GM19452 (cell line): ENCODE data around the gene RNF222.

ENCODE experiments used
- ATAC-seq: cut with Tn5 transposase; IDR thresholded peaks from one replicate; pipeline ENCODE4 v1.9.1; 2021; ENCODE audit not compliant: unreplicated experiment

RNF222 gene, protein sequence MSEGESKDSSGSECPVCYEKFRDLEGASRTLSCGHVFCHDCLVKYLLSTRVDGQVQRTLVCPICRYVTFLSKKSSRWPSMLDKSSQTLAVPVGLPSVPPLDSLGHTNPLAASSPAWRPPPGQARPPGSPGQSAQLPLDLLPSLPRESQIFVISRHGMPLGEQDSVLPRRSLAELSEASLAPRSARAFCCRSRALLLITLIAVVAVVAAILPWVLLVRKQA

DNA sequence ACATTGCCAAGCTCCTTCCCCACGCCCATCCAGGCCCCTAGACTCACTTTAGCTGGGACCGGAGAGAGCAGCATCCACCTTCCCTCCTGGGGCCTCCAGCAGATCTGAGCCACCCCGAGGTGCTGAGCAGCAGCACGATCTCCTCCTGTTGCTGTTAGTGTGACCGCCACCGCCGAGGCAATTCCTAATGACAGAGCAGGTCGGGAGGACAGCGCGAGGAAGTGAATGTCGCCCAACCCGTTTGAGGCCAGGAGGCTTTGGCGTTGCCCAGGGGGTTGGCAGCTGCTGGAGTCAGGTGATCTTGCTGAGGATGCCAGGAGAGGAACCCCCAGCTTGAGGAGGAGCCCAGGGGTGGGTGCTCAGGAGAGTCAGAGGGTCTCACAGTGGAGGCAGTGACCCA is at the start of gene RNF222:
RNF222 (minus strand) TSS at position 192 of the 400 bp plus-strand sequence. CDS start 4,366 bp downstream, outside the sequence.
- ATAC-seq: no peak

DNA sequence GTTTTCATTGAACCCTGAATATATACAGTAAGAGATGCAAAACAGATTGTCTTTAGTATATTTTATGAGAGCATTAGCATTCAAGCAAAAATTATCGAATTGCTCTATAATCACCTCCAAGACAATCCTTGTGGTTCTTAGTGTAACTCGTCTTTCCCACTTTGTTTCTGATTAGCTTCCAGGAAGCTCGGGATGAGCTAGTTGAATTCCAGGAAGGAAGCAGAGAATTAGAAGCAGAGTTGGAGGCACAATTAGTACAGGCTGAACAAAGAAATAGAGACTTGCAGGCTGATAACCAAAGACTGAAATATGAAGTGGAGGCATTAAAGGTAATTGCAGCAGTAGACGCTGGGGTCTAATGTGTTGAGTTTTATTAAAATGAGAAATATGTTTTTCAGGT is 47.9 kb upstream of the RNF222 start:
- no peak for ATAC-seq

DNA sequence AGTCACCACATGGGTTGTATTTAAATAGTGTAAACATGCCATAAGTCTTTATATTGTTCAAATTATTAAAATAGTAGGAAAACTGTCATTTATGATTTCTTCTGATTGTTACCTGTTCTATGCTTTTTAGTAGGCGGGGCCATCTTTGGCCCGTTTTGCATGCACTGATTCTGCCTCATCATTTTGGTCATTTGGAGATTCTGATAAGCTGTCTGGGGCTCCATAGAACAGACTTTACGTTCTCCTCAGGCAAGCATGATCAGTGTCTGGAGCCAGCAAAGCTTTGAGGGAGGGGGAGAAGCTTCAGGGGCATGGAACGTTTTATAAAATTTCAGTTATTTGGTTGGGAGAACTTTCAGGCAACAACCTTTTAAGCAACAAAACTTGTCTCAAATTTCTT is 46.9 kb upstream of the RNF222 start:
- no peak for ATAC-seq

DNA sequence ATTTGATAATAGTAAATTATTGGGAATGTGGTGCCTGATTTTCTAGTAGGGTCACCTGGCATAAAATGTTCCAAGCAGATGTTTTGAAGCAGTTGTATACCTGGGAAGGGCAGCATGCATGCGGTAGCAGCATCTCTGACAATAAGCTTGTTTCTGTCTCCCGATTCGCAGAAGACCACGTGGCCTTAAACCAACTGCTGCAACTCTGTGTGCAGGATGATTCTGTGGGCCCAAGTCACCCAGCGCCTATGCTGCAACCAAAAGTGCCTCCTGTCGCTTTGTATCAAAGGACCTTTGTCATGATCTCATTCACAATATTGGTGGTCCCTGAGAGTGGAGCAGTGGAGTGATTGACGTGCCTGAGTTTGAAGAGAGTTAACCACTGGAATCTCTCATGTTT is 46.1 kb upstream of the RNF222 start:
- ATAC-seq: no peak

DNA sequence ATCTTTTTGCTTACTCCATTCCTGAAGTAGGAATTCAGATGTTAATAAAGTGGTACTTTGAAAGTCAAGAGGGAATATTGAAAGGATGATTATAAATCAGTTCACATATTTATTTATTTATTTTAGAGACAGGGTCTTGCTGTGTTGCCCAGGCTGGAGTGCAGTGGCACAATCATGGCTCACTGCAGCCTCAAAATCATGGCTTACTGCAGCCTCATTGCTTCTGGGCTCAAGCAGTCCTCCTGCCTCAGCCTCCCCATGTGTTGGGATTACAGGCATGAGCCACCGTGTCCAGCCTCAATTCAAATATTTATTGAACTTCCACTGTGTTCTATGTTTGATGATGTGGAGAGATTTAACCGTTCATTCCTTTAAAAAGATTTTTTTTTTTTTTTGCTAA is 44.7 kb upstream of the RNF222 start:
- ATAC-seq: no peak

DNA sequence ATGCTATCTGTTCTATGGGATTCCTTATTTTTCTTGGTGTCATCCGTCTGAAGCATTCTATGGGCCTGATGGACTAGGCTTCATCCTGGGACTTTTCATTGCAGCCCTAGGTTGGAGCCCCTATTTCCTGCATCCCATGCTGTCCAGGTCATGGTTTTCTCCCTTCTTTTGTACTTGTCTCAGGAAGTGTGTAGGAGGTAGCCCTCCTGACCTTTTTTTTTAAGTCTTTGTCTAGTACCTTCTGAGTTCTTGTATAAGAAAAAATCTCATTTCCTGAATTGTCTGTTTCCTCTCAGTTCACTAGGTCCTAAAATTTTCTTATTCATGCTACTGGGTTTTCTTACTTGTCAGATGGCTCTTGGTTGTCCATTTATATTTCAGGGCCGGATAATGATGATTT is 44.1 kb upstream of the RNF222 start:
- ATAC-seq: no peak

DNA sequence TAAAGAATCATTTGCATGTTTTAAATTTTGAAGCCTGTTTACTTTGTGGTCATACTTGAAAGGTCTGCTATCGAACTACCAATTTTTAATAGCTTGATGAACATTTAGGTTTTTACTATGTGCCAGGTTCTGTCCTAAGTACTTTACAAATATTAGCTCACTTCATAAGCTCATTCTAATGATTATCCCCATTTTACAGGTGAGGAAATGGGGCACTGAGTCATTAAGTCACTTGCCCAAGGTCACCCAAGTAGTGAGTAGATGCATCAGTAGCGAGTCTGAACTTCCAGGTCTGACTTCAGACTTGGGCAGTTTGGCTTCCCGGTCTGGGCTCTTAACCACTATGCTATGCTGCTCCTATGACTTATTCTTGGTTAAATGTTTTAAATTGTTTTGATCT is 42.1 kb upstream of the RNF222 start:
- no peak for ATAC-seq

DNA sequence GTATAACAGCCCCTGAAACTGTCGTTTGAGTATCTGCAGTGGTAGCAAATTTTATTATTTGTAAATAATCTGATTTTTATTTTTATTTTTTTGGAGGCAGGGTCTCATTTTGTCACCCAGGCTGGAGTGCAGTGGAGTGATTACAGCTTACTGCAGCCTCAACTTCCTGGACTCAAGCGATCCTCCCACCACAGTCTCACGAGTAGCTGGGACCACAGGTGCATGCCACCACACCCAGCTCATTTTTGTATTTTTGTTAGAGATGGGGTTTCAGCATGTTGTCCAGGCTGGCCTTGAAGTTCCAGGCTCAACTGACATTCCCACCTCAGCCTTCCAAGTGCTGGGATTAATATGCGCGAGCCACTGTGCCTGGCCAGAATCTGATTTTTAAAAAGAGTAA is 40.8 kb upstream of the RNF222 start:
- no peak for ATAC-seq

DNA sequence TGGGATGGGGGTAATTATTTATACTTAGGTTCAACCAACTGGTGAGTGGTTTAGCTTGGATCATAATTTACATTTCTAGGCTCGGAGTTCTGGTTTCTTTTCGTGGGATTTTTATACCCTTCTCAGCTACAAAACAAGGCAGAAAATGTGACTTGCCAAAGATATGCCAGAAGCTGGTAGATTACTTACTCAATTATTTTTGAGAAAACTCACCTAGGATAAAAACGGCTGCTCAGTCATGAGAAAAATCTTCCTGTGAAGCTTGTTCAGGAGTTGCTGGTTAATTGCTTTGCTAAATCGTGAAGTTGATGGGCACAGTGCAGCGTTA is 39.2 kb upstream of the RNF222 start:
- ATAC-seq: no peak

DNA sequence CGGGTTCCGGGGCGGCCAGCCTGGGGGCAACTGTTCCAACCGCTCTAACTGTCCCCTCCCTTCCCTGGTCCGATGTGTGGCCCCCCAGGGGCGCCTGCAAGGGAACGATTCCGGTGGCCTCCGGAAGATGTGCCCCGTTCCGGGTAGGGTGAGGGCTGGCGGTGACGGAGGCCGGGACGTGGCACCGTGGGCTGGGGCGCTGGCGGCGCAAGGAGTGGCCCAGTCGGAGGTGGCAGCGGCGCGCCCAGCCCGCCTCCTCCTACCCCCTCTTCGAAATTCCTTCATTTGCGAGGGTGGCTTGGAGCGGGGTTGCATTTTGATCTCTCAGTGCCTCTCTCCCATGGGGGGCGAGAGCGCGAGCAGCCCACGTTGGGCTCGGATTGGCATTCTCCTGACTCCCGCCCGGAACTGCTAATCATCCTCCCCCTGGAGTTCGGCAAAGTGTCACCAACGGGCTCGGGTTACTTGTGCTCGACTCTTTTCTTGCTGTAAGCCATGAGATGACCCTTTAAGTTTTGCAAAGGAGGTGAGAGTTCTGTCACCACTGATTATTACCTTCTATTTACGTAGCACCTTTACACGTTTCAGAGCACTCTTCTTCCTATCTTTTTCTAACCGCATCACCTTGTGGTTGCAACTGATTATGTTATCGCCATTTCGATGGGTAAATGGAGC is 38.7 kb upstream of the RNF222 start:
- peak; percentile 40 for ATAC-seq

DNA sequence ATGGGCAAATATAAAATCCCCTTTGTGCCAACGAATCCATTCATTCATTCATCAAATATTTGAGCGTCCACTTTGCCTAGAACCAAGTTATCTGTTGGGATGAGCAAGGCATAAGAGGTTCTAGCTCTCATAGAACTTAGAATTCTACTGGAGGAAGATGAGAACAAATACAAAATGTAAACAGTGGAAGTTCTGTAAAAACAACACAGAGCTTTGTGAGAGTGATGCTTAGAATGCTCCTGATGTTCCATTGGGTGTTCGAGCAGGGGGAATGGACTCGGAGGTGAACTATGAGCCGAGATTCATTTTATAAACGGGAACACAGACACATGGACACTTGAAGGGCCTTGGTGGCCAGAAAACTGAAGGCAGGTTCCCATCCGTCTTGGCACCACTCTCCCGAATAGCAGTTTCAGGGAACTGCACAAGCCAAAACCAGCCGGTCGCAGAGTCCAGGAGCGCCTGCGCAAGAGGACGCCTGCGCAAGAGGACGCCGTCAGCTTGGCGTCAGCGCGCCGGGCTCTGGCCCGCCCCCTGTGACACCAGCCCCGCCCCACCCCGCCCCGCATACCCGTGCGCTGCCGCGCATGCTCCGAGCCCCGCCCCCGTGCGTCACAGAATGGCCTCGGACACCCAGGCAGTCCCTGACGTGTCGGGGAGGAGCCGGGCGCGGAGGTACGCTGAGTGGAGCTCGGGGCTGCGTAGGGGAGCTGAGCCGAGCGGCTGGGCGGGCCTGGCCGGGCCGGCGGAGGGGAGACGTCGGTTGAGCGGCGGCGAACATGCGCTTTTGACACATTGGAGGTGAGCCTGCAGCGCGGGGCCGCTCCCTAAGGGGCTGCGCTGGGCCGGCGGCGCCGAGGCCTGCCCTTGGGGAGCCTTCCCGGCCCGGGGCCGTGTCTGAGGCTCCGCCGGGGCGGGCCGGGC is 37.9 kb upstream of the RNF222 start, which contains the start of gene NDEL1:
NDEL1 (plus strand) TSS at position 640 of the 924 bp plus-strand sequence. CDS start 8,388 bp downstream, outside the sequence.
- ATAC-seq: peak; percentile 96

DNA sequence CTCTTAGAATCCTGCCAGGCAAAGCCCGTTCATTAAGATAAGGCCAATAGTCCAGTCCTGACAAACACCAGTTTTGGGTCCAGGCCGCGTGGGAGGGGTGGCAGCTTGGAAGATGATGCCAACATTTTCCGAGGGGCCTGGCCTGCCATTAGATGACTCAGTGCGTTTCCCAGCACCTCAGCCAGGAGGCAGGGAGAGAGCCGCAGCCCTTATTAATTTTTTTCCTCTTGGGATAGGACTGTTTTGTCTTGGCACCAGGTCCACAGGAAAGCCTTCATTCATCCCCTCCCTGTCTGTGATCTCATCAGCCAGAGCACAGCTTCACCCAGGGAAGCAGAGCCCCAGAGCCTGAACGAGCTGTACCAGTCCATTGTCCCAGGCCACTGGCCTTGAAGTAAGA is 33.3 kb upstream of the RNF222 start:
- ATAC-seq: no peak

DNA sequence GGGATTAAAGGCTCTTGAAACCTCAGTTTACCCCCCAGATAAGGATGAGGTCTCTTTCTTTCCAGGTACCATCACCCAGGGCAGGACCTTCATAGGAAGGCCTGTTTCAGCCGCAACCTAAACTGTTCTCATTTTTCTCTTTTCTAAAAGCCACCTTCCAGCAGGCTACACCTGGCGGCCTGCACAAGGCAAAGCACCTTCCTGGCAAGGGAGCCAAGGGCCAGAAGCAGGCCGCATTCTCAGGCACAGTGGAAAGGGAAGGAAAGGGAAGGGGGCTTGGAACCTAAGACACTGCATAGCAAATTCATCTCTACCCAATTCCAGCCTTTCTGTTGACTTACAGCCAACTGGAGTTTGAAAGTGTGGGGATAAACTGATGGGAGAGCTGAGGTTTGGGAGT is 29.2 kb upstream of the RNF222 start:
- ATAC-seq: no peak

DNA sequence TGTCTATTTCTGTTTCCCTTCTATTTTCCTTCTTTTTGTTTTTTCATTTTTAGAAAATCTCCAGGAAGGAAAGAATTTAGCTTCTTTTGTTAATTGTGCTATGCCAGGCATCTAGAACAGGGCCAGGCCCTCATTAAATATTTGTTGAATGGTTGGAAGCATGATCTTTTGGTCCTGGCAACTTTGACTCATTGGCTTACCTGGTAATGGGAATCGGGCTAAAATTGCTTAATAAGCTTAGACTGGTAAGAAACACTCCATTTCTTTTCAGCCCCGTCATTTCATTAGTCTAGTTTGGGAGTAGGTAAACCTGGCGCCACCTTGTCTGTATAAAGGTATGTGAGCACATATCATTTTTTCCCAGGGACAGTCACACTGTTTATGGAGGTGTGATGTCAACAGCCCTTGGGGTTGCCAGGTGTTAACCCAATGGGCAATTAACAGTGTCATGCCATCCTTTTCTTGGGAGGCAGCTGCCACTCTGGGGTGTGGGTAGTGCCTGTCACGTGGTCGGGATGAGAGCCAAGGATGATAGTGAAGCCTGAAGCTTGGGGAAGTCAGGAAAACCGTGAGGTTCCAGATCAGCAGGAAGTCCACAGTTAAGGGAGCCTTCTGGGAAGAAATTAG is 28.6 kb upstream of the RNF222 start:
- ATAC-seq: no peak

DNA sequence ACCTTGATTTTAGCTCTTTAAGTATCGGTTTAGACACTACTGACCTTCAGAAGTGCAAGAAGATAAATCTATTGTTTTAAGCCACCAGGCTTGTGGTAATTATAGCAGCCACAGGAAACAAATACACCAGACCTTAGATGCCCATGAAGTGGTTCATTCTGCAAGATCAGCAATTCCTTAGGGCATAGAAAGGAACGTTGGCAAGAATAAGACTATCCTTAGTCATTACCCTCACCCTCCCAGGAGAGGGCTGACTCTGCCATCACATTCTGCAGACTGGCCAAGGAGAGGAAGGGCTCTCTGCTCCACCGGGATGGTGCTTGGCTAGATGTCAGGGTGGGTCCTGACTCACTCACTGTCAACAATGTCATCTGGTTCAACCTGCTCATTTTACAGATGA is 23.9 kb upstream of the RNF222 start:
- no peak for ATAC-seq

DNA sequence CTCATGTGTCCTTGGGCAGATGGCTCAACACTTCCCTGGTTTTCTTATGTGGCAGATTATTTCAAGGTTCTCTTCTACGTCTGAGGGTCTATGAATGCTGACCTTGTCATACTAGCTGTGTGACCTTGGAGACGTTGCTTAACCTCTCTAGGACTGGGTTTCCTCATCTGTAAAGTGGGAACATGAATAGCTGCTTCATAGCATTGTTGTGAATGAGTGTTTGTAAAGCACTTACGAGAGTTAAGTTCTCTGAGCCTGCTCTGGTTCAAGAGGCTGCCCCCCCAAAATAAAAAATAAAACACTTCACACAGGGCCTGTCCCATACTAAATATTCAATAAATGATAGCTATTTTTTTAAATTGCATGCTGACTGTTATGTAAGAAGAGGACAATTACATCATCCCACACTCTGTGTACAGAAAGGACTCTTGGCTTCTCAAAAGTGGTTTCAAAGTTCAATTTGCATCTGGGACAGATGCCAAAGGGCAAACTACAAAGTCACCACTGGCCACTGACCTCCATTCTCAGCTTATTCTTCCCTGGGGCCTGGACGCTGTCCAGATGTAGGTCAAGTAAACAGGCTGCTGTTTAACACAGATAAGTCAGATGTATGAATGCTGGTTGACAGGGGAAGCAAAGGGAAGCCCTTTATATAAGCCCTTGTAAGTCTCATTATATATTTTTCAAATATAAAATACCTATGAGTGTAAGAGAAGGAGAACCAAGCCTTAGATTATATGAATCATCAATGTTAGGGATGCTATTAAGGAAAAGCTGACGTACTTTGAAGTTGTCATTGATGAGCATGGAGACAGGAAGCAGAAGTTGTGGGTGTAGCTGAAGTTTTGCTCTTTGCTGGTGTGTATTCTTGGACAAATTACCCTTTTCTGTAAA is 22.7 kb upstream of the RNF222 start:
- ATAC-seq: no peak

DNA sequence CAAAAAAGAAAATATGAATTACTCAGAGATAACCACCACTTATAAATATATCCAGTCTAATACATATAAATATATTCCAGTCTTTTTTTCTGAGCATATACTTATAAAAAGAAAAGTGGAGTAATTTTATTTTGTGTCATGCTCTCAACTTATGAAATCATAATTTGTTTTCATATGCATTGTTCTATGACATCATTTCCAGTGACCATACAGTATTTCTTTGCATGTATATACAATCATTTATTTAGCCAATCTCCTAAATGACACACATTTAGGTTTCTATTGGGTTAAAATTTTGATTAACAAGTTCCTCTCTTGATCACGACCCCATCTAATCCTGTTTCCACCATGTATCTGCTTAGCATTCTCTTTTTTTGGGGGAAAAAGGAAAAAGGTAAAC is 21.7 kb upstream of the RNF222 start:
- ATAC-seq: no peak

DNA sequence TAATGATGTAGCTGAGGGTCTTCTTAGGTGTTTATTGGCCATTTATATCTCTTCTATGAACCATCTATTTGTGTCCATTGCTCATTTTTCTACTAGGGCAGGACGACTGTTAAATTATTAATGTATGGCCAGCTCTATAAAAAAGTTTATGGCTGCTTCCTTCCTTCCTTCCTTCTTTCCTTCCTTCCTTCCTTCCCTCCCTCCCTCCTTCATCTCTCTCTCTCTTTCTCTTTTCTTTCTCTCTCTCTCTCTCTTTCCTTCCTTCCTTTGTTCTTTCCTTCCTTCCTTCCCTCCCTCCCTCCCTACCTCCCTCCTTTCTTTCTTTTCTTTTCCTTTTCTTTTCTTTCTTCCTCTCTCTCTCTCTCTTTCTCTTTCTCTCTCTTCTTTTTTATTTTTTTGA is 20.8 kb upstream of the RNF222 start:
- no peak for ATAC-seq

DNA sequence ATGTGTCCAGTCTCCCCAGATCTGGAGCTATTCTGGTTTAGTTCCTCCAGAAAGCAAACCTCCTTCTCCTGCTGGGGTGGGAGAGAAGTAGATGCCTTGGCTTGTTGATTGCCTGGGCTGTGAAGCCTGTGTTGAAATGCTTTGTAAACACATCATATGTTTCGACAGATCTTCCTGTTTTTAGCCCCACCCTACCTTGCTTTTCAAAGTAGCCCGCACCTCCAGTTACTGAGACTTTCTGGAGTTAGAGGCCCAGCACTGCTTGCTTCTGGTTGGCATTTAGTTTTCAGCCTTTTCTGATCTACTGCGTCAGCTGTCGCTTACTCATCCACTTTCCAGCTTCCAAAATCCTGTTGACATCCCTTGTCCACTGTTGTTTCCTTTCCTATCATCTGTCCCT is 20.2 kb upstream of the RNF222 start:
- no peak for ATAC-seq

DNA sequence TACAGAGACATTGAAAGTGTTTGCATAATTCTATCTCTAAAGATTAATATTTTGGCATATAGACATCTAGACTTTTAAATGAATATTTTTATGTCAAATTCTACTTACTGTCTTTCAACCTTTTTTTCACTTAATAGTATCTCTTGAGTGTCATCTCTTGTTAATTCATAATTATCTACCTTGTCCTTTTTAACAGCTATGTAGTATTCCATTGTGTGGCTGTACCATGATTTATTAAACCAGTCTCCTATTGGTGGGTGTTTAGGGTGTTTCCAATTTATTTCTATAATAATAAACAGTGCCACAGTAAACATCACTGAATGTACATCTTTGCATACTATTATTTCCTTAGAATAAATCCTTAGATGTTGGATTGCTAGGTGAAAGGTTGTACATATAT is 16.3 kb upstream of the RNF222 start:
- ATAC-seq: no peak
